Sigmoid colon (tissue), 7 donors: Measurements from ENCODE around the gene RHOBTB1. TPM values are rescaled to one million over a fixed set of nuclear protein-coding genes. Genes with fewer than 3 reads are reported as not detected.

ENCODE experiments used
- DNase-seq: peaks from one replicate; pipeline ENCODE4 v3.0.0-alpha.2; 2019
- H3K27ac ChIP-seq, 4 donors: fragments of 200-600 bp; sonication (generic); one replicate each; pipeline ENCODE4 v1.5.1; 2016 to 2019; ENCODE audit warnings: mild to moderate bottlenecking in 1 of 4
- H3K27me3 ChIP-seq, 3 donors: fragments of 200-600 bp; sonication (generic); one replicate each; pipeline ENCODE4 v1.5.1; 2019; ENCODE audit warnings: mild to moderate bottlenecking in 1 of 3
- H3K36me3 ChIP-seq, 4 donors: fragments of 200-600 bp; sonication (generic); one replicate each; pipeline ENCODE4 v1.5.1; 2016 to 2019
- H3K4me1 ChIP-seq, 4 donors: fragments of 200-600 bp; sonication (generic); one replicate each; pipeline ENCODE4 v1.5.1; 2017 to 2019
- H3K4me3 ChIP-seq, 4 donors: fragments of 200-600 bp; sonication (generic); one replicate each; pipeline ENCODE4 v1.5.1; 2017 to 2019; ENCODE audit warnings: mild to moderate bottlenecking in 2 of 4, moderate library complexity in 1 of 4
- H3K9me3 ChIP-seq, 4 donors: fragments of 200-600 bp in 3 of 4; sonication (generic) in 3 of 4; one replicate each; pipeline versions ENCODE4 v1.5.1 to v1.6.1; 2013 to 2019
- CTCF ChIP-seq, 4 experiments: fragments of 450-650 bp in 3 of 4; fragments of 200-600 bp in 1 of 4; IDR thresholded peaks; one replicate each; pipeline ENCODE4 v1.5.1; 2016 to 2019; ENCODE audit warnings: antibody characterized with exemption in 4 of 4, mild to moderate bottlenecking in 3 of 4, moderate library complexity in 2 of 4
- EP300 ChIP-seq, 4 donors: sonication (generic); formaldehyde crosslinking; IDR thresholded peaks; one replicate each; pipeline ENCODE4 v1.6.1; 2017; ENCODE audit warnings: antibody characterized with exemption in 4 of 4
- POLR2A ChIP-seq, 2 donors: fragments of 450-650 bp; IDR thresholded peaks; one replicate each; pipeline ENCODE4 v1.6.1; 2016; ENCODE audit warnings: antibody characterized with exemption in 2 of 2, mild to moderate bottlenecking in 2 of 2, moderate library complexity in 2 of 2
- POLR2AphosphoS5 ChIP-seq, 4 donors: sonication (generic); formaldehyde crosslinking; IDR thresholded peaks; one replicate each; pipeline ENCODE4 v1.6.1; 2017; ENCODE audit warnings: antibody characterized with exemption in 4 of 4
- WGBS, 2 donors: extraction: QIAGEN DNeasy Blood & Tissue Kit; methylation state at CpG; one replicate each; pipeline ENCODE4 v1.1.7; 2013; 5-methylcytosine and 5-hydroxymethylcytosine counted together
- intact Hi-C: fragments of 100-400 bp; cut with DNase I; formaldehyde crosslinking; loops from one replicate; pipeline ENCODE4 v1.15.1; 2023
- polyA plus RNA-seq, 3 donors: library from polyadenylated mRNA; stranded (reverse); fragments of 200-250 nt; gene quantifications; one replicate each; pipeline ENCODE4 v1.2.3, GENCODE V29; 2013
- total RNA-seq, 4 donors: library from RNA; depleted of rRNA; stranded (reverse); fragments of >200 nt; gene quantifications; one replicate each; pipeline ENCODE4 v1.1.0, GENCODE V29; 2016
- donor health status: healthy with polysubstance abuse.
- donor health status: Bipolar disorder and iron deficiency.
- donor health status: healthy.

RHOBTB1 gene
- total and polyA plus RNA-seq, 7 donors: 3.3 to 25.5 (median 8.6) TPM

GRCh38 chr10:60896810-60897209, 47.2 kb downstream of the RHOBTB1 start:
- no peak for TF ChIP-seq EP300 (IDR thresholded peaks at IDR 0.05)
- TF ChIP-seq POLR2AphosphoS5 (IDR thresholded peaks at IDR 0.05): no peak
- no peak for TF ChIP-seq CTCF (IDR thresholded peaks at IDR 0.05)
- no peak for TF ChIP-seq POLR2A (IDR thresholded peaks at IDR 0.05)
- no peak for DNase-seq
- intact Hi-C loops: no loop called here
- no peak overlapping the region for H3K4me3 ChIP-seq
- H3K4me1 ChIP-seq: peaks cover 0 to 62% (median 50%) of the 10 kb centered on the region in 4 donors
- 74 to 85% methylated on average over 2 of the region's 2 CpGs for WGBS, 2 donors
- H3K27ac ChIP-seq: peak overlapping the region in 3 of 4 donors; percentile 56 to 71 (median 64)
- no peaks in the 10 kb centered on the region for H3K27me3 ChIP-seq
- H3K36me3 ChIP-seq: no peaks in the 10 kb centered on the region
- no peaks in the 10 kb centered on the region for H3K9me3 ChIP-seq

- H3K27ac ChIP-seq: peak overlapping the region; percentile 21 to 71 (median 60)
- H3K36me3 ChIP-seq: no peaks in the 10 kb centered on the region
- intact Hi-C loops: no loop called here
- no peak overlapping the region for H3K4me3 ChIP-seq
- no peak for DNase-seq
- H3K9me3 ChIP-seq: no peaks in the 10 kb centered on the region
- TF ChIP-seq POLR2AphosphoS5 (IDR thresholded peaks at IDR 0.05): peak in 1 of 4 donors; percentile 20
- no peak for TF ChIP-seq CTCF (IDR thresholded peaks at IDR 0.05)
- H3K27me3 ChIP-seq: no peaks in the 10 kb centered on the region
- peaks cover 0 to 58% (median 49%) of the 10 kb centered on the region in 4 donors for H3K4me1 ChIP-seq
These were observed 48.0 kb downstream of the RHOBTB1 start for GRCh38 chr10:60896033-60896432.

- no peaks in the 10 kb centered on the region for H3K27me3 ChIP-seq
- no peaks in the 10 kb centered on the region for H3K9me3 ChIP-seq
- no peak for DNase-seq
- intact Hi-C loops: no loop called here
- H3K36me3 ChIP-seq: no peaks in the 10 kb centered on the region
- H3K27ac ChIP-seq: peak overlapping the region in 2 of 4 donors; percentile 21 to 56
- peaks cover 0 to 58% (median 49%) of the 10 kb centered on the region in 4 donors for H3K4me1 ChIP-seq
- H3K4me3 ChIP-seq: no peak overlapping the region
- no peak for TF ChIP-seq EP300 (IDR thresholded peaks at IDR 0.05)
- TF ChIP-seq POLR2AphosphoS5 (IDR thresholded peaks at IDR 0.05): no peak
- TF ChIP-seq POLR2A (IDR thresholded peaks at IDR 0.05): no peak
- TF ChIP-seq CTCF (IDR thresholded peaks at IDR 0.05): no peak
These were observed 49.2 kb downstream of the RHOBTB1 start for GRCh38 chr10:60894786-60895185.

GRCh38 chr10:60893231-60893630, 50.8 kb downstream of the RHOBTB1 start:
- WGBS, 2 donors: 94 to 95% methylated on average over 3 of the region's 3 CpGs
- H3K4me1 ChIP-seq: peaks cover 0 to 51% (median 45%) of the 10 kb centered on the region in 4 donors
- intact Hi-C loops: no loop called here

More at GRCh38 chr10:60893231-60893630, 50.8 kb downstream of the RHOBTB1 start:
- H3K27ac ChIP-seq: no peak overlapping the region
- no peak for DNase-seq
- H3K36me3 ChIP-seq: peaks cover 0 to 7% (median 0%) of the 10 kb centered on the region in 4 donors
- no peak for TF ChIP-seq EP300 (IDR thresholded peaks at IDR 0.05)
- TF ChIP-seq POLR2A (IDR thresholded peaks at IDR 0.05): no peak
- TF ChIP-seq CTCF (IDR thresholded peaks at IDR 0.05): no peak
- no peak for TF ChIP-seq POLR2AphosphoS5 (IDR thresholded peaks at IDR 0.05)
- H3K4me3 ChIP-seq: no peak overlapping the region
- H3K9me3 ChIP-seq: no peaks in the 10 kb centered on the region
- no peaks in the 10 kb centered on the region for H3K27me3 ChIP-seq
